Muscle layer of colon (tissue), 2 donors: Measurements from ENCODE around the gene IL18RAP.

Experiments used
- H3K27ac ChIP-seq: one replicate; pipeline ENCODE4 v1.7.0; 2013; ENCODE audit warnings: low read depth, mild to moderate bottlenecking, low read length, moderate library complexity
- H3K27me3 ChIP-seq, 2 donors: one replicate each; pipeline ENCODE4 v1.7.0; 2013; ENCODE audit warnings: low read length in 2 of 2, mild to moderate bottlenecking in 2 of 2; ENCODE audit not compliant: insufficient read depth in 2 of 2, control insufficient read depth in 1 of 2
- H3K36me3 ChIP-seq: one replicate; pipeline ENCODE4 v1.7.0; 2013; ENCODE audit warnings: mild to moderate bottlenecking, low read length; ENCODE audit not compliant: insufficient read depth
- H3K4me1 ChIP-seq: one replicate; pipeline ENCODE4 v1.7.0; 2013; ENCODE audit warnings: mild to moderate bottlenecking, low read length; ENCODE audit not compliant: insufficient read depth
- H3K4me3 ChIP-seq, 2 donors: one replicate each; pipeline ENCODE4 v1.7.0; 2013; ENCODE audit warnings: low read length in 2 of 2, low read depth in 1 of 2, mild to moderate bottlenecking in 1 of 2, moderate library complexity in 1 of 2
- H3K9ac ChIP-seq: one replicate; pipeline ENCODE4 v1.7.0; 2013; ENCODE audit warnings: low read length
- H3K9me3 ChIP-seq: one replicate; pipeline ENCODE4 v1.7.0; 2013; ENCODE audit warnings: mild to moderate bottlenecking, low read length
- donor health status: abdominal sarcoma.
- donor health status: Adenocarcinoma of cecum.

The IL18RAP gene, protein sequence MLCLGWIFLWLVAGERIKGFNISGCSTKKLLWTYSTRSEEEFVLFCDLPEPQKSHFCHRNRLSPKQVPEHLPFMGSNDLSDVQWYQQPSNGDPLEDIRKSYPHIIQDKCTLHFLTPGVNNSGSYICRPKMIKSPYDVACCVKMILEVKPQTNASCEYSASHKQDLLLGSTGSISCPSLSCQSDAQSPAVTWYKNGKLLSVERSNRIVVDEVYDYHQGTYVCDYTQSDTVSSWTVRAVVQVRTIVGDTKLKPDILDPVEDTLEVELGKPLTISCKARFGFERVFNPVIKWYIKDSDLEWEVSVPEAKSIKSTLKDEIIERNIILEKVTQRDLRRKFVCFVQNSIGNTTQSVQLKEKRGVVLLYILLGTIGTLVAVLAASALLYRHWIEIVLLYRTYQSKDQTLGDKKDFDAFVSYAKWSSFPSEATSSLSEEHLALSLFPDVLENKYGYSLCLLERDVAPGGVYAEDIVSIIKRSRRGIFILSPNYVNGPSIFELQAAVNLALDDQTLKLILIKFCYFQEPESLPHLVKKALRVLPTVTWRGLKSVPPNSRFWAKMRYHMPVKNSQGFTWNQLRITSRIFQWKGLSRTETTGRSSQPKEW

GRCh38 chr2:102422910-102423309 lies at the start of gene IL18RAP:
TSS of gene IL18RAP (plus strand) at chr2:102423160. CDS start at chr2:102423278, 118 bp downstream.
- H3K4me3 ChIP-seq: no peak within 1 kb of the TSS
- H3K27ac ChIP-seq: no peak within 1 kb of the TSS

DNA sequence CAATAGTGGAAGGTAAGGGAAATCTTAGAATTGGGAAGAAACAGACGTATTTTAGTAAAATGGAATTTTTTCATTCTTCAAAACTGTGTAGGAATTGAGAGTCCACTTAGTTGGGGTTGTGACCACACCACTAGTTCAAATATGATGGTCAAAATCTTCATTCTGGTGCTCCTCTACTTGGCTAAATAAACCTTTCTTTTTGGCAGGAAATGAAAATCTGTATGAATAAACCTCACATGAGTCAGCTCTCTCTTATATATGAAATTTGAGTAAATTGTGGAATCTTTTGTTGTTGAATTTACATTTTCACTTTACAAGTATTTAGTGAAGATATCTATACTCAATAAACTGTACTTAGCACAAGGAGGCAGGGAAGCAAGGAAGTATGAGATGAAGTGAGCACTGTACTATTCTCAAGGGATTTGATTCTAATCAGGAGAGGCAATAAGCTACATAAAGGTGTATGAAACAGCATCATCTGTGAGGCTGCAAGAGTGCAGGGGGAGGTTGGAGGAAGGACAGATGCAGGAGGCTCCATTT lies 46.8 kb upstream of the IL18RAP start:
- Histone ChIP-seq H3K9me3 (no peaks in the 10 kb centered on the region), H3K9ac (no peak overlapping the region), H3K27me3 (no peaks in the 10 kb centered on the region), H3K4me1 (no peaks in the 10 kb centered on the region), H3K27ac (no peak overlapping the region), H3K4me3 (no peak overlapping the region), H3K36me3 (no peaks in the 10 kb centered on the region)

More at GRCh38 chr2:102422910-102423309, at the start of gene IL18RAP:
- Histone ChIP-seq H3K9me3 (no peaks in the 10 kb centered on the region), H3K36me3 (no peaks in the 10 kb centered on the region), H3K9ac (no peak within 1 kb of the TSS), H3K27me3 (no peaks in the 10 kb centered on the region), H3K4me1 (no peaks in the 10 kb centered on the region)

DNA sequence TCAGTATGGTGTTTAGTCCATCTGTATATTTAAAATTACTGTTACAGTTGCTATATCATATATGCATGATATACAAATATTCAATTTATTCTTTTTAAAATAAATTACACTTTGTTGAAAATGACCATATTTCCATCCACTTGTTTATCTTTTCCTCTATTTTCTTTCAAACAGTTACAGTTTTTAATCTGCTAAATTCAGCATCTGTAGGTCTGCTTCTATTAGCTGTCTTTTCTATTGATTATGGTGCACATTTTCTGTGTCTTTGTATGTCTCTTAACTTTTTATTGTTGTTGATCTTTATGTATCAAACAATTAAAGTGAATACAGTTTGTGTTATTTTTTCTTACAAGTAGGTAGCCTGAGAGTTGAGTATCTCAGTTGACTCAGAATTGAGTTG lies 39.2 kb upstream of the IL18RAP start:
- no peak overlapping the region for H3K9ac ChIP-seq
- H3K4me1 ChIP-seq: no peaks in the 10 kb centered on the region
- H3K4me3 ChIP-seq: no peak overlapping the region
- H3K9me3 ChIP-seq: no peaks in the 10 kb centered on the region
- no peak overlapping the region for H3K27ac ChIP-seq
- H3K36me3 ChIP-seq: no peaks in the 10 kb centered on the region
- H3K27me3 ChIP-seq: no peaks in the 10 kb centered on the region

DNA sequence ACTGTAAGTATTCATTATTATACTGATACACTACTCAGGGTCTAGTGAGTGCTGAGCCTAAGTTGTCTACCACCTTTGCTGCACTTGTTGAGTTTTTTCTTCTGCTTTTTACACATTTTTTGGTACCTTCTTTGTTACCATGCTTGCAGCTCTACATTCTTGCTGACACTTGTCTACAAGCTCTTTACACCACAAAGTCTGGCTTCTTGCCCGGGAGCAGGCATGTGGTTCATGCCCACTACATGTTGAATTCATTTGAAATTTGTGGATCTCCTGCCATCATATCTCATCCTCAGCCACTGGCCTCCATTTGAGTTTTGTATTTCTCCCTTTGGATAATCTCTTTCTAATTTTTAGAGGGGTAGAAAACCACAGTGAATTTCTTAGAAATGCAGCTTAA lies 37.4 kb upstream of the IL18RAP start:
- H3K27me3 ChIP-seq: no peaks in the 10 kb centered on the region
- H3K9ac ChIP-seq: no peak overlapping the region
- no peaks in the 10 kb centered on the region for H3K4me1 ChIP-seq
- H3K4me3 ChIP-seq: no peak overlapping the region
- H3K36me3 ChIP-seq: no peaks in the 10 kb centered on the region
- no peaks in the 10 kb centered on the region for H3K9me3 ChIP-seq
- H3K27ac ChIP-seq: no peak overlapping the region

DNA sequence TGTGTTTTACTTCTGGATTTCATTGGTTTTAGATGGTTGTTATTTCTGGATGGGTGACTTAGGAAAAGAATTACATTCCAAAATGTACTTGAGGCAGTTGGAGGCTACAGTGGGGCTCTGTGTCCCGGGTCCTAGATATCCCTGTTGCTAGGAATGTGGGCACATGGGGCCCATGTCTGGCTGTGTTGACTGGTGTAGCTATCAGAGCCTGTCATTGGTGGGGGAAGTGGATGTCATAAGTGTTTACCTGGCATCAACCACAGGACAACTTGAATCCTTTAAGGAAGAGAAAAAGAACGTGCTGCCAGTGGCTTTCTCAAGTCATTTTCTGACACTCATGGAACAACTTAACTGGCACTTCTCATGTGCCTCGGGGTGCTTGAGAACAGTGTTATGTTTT lies 37.0 kb upstream of the IL18RAP start:
- no peak overlapping the region for H3K27ac ChIP-seq
- H3K4me1 ChIP-seq: no peaks in the 10 kb centered on the region

DNA sequence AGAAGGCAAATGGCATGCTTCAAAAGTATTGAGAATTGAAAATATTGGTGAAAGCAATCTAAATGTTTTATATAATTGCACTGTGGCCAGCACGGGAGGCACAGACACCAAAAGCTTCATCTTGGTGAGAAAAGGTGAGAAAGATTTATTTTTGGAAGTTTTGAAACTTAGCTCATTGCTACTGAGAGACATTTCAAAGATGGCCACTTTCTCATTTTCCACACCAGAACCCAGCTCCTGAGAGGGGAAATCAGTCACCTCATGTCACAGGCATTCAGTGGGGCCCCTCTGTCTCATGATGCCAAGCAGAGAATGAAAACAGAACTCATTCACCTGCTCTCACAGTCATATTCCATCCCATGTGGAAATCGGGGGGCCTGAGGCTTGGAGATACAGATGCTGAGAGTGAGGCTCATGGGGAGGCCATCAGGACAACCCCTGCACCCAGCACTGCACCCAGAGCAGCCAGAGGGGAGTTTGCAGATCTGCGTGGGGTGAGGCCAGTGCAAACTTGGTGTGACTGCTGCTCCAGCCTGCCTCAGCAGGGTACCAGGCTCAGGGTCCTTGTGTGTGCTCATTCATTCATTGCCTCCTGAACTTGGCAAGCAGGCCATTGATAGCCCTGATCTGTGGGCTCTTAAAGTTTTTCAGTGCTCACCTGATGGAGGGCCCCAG lies 36.0 kb upstream of the IL18RAP start:
- H3K9me3 ChIP-seq: no peaks in the 10 kb centered on the region
- H3K27ac ChIP-seq: no peak overlapping the region
- no peak overlapping the region for H3K4me3 ChIP-seq
- no peaks in the 10 kb centered on the region for H3K27me3 ChIP-seq
- H3K9ac ChIP-seq: no peak overlapping the region
- H3K36me3 ChIP-seq: no peaks in the 10 kb centered on the region
- H3K4me1 ChIP-seq: no peaks in the 10 kb centered on the region

More for the DNA sequence above, 37.0 kb upstream of the IL18RAP start:
- Histone ChIP-seq H3K9me3 (no peaks in the 10 kb centered on the region), H3K36me3 (no peaks in the 10 kb centered on the region), H3K4me3 (no peak overlapping the region), H3K27me3 (no peaks in the 10 kb centered on the region), H3K9ac (no peak overlapping the region)

DNA sequence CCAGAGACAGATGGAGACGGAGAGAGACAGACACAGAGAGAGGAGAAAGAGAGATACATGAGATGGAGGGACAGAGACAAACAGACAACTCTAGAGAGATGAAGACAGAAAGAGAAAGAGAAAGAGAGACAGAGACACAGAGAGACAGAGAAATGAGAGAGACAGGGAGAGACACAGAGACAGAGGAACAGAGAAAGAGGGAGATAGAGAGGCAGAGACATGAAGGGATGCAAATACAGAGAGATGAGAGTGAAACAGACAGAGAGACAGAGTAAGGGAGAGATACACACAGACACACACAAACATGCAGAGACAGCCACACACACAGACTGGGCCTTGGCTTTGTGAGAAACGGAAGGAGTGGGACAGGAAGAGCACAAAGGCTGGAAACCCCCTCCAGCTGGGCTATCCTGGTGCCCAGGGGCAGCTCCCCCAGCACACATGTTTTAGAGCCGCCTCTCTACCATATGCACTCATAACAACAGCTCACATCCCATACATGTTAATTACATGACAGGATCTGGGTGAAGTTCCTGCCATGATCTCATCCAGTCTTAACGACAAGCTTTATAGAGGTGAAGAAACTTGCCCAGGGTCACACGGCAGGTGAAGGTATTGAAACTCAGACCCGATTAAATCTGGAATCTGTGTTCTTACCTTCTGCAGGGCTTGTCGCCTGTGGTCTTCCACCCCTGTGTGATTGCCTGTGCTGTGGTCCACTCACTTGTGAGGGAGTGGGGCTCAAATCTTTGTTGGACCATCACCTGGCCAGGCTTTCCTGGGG lies 35.0 kb upstream of the IL18RAP start:
- H3K9me3 ChIP-seq: no peaks in the 10 kb centered on the region
- H3K4me3 ChIP-seq: no peak overlapping the region
- H3K36me3 ChIP-seq: no peaks in the 10 kb centered on the region
- H3K4me1 ChIP-seq: no peaks in the 10 kb centered on the region
- no peak overlapping the region for H3K27ac ChIP-seq
- no peaks in the 10 kb centered on the region for H3K27me3 ChIP-seq
- no peak overlapping the region for H3K9ac ChIP-seq

DNA sequence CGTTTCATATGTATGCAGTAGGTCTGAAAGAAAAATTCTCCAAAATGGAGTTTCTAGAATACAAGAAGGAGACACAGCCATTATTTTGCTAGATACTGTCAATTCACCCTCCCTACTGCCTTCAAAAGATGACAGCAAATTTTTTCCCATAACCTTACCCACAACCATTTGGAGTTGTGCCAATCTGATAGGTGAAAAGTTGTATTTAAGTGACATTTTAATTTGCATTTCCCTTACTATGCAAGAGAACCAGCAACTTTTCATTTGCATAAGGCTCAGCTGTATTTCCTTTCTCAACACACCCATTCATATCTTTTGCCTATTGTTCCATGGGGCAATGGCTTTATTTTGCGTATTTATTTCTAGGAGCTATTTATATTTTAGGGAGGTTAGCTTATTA lies 31.4 kb upstream of the IL18RAP start:
- H3K27ac ChIP-seq: no peak overlapping the region
- H3K4me1 ChIP-seq: no peaks in the 10 kb centered on the region
- no peaks in the 10 kb centered on the region for H3K36me3 ChIP-seq
- no peak overlapping the region for H3K4me3 ChIP-seq
- no peaks in the 10 kb centered on the region for H3K27me3 ChIP-seq
- H3K9me3 ChIP-seq: no peaks in the 10 kb centered on the region
- no peak overlapping the region for H3K9ac ChIP-seq

DNA sequence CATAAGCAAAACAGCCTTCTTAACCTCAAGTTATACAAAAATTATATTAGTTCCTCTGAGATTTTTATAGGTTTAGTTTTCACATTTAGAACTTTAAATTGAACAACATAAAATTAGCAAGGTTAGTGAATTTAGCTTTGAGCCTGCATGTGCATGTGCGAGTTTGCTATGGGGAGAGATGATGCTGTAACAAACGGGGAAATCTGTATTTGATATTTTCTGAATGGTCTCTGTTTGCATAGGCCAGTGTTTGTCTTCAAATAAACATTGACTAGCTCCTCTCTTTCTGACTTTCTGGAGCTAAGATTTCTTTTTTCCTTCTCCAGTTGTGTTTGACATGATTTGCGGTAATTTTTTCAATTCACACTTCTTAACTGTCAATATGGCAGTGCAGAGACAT lies 30.9 kb upstream of the IL18RAP start:
- Histone ChIP-seq H3K4me3 (no peak overlapping the region), H3K36me3 (no peaks in the 10 kb centered on the region), H3K9ac (no peak overlapping the region)

DNA sequence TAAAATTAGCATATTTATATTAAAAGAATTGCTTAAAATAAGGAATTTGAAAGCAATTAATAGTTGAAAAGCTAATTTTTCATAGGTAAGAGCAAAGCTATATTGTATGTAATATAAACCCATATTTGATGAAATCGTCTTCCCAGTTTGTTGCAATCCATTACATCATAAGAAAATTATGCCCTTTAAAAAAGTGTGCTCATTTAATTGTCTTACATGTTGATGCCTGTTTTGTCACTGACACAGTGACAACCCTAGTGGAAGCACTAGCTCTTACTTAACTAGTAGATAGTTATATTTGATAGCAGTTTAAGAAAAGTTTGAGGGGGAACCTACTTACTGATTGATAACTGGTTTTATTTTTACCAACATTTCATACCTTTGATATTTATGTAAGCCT lies 30.0 kb upstream of the IL18RAP start:
- Histone ChIP-seq H3K36me3 (no peaks in the 10 kb centered on the region), H3K27ac (no peak overlapping the region), H3K27me3 (no peaks in the 10 kb centered on the region), H3K9me3 (no peaks in the 10 kb centered on the region), H3K4me1 (no peaks in the 10 kb centered on the region), H3K9ac (no peak overlapping the region), H3K4me3 (no peak overlapping the region)

More for the DNA sequence above, 30.9 kb upstream of the IL18RAP start:
- Histone ChIP-seq H3K9me3 (no peaks in the 10 kb centered on the region), H3K4me1 (no peaks in the 10 kb centered on the region), H3K27ac (no peak overlapping the region), H3K27me3 (no peaks in the 10 kb centered on the region)

DNA sequence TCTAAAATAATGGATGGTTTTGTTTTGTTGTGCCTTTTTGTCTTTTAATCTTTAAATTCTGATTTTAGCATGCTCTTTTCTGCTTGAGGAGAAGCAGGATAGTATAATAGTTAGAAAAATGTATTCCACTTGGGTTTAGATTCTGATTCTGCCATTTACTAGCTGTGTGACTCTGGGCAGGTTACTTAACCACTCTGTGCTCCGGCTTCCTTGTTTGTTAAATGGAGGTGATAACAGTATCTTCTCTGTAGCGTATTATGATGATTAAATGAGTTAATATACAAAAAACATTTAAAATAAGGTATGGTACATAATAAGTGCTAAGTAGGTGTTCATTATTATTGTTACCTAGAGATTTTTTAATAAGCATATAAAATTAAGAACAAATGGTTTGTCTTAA lies 26.9 kb upstream of the IL18RAP start:
- H3K4me1 ChIP-seq: no peaks in the 10 kb centered on the region
- no peak overlapping the region for H3K27ac ChIP-seq
- no peak overlapping the region for H3K9ac ChIP-seq
- H3K9me3 ChIP-seq: no peaks in the 10 kb centered on the region
- H3K36me3 ChIP-seq: no peaks in the 10 kb centered on the region
- H3K4me3 ChIP-seq: no peak overlapping the region
- H3K27me3 ChIP-seq: no peaks in the 10 kb centered on the region
